ENCODE results near the gene TACC2.

The TACC2 gene

GRCh38 chr10:122273966-122274545 lies 285.1 kb downstream of the TACC2 start:
- H3K79me2 ChIP-seq (ENCODE audit: insufficient read depth, low read length), result no peaks in the 10 kb centered on the region
- H3K27ac ChIP-seq (ENCODE audit: low read length), result no peak overlapping the region
- no peaks in the 10 kb centered on the region for H3K36me3 ChIP-seq (ENCODE audit: insufficient read depth, low read length)
- ATAC-seq (ENCODE audit: insufficient read depth, low read depth) (no peak), DNase-seq (no peak)
- H3K27me3 ChIP-seq (ENCODE audit: insufficient read depth, low read length, poor library complexity), result no peaks in the 10 kb centered on the region
- no peak overlapping the region for H2AFZ ChIP-seq (ENCODE audit: low read depth, low read length)
- no peaks in the 10 kb centered on the region for H4K20me1 ChIP-seq (ENCODE audit: insufficient read depth, low read length)
- TF ChIP-seq, protein P1, sequence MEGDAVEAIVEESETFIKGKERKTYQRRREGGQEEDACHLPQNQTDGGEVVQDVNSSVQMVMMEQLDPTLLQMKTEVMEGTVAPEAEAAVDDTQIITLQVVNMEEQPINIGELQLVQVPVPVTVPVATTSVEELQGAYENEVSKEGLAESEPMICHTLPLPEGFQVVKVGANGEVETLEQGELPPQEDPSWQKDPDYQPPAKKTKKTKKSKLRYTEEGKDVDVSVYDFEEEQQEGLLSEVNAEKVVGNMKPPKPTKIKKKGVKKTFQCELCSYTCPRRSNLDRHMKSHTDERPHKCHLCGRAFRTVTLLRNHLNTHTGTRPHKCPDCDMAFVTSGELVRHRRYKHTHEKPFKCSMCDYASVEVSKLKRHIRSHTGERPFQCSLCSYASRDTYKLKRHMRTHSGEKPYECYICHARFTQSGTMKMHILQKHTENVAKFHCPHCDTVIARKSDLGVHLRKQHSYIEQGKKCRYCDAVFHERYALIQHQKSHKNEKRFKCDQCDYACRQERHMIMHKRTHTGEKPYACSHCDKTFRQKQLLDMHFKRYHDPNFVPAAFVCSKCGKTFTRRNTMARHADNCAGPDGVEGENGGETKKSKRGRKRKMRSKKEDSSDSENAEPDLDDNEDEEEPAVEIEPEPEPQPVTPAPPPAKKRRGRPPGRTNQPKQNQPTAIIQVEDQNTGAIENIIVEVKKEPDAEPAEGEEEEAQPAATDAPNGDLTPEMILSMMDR (IDR thresholded peaks at IDR 0.05; ENCODE audit: borderline replicate concordance, extremely low read depth, low read length, poor library complexity, severe bottlenecking), result no peak
- no peak for TF ChIP-seq EZH2 (IDR thresholded peaks at IDR 0.05; ENCODE audit: borderline replicate concordance, low read depth, low read length, severe bottlenecking)
- no peaks in the 10 kb centered on the region for H3K4me1 ChIP-seq (ENCODE audit: insufficient read depth, low read length)
- no peak overlapping the region for H3K4me2 ChIP-seq (ENCODE audit: insufficient read depth, low read length)
- H3K9me3 ChIP-seq (ENCODE audit: insufficient read depth, low read length, severe bottlenecking), result no peaks in the 10 kb centered on the region
- H3K4me3 ChIP-seq (ENCODE audit: low read depth in 1 of 2, low read length in 2 of 2), result no peak overlapping the region
- no peak overlapping the region for H3K9ac ChIP-seq (ENCODE audit: low read depth, low read length)

GRCh38 chr10:122276611-122277208 lies 287.7 kb downstream of the TACC2 start:
- H3K36me3 ChIP-seq (ENCODE audit: insufficient read depth, low read length), result no peaks in the 10 kb centered on the region
- H2AFZ ChIP-seq (ENCODE audit: low read depth, low read length), result no peak overlapping the region
- no peaks in the 10 kb centered on the region for H3K9me3 ChIP-seq (ENCODE audit: insufficient read depth, low read length, severe bottlenecking)
- DNase-seq, result no peak
- no peaks in the 10 kb centered on the region for H4K20me1 ChIP-seq (ENCODE audit: insufficient read depth, low read length)
- TF ChIP-seq, protein P1 (IDR thresholded peaks at IDR 0.05; ENCODE audit: borderline replicate concordance, extremely low read depth, low read length, poor library complexity, severe bottlenecking), result no peak
- TF ChIP-seq EZH2 (IDR thresholded peaks at IDR 0.05; ENCODE audit: borderline replicate concordance, low read depth, low read length, severe bottlenecking), result no peak
- ATAC-seq (ENCODE audit: insufficient read depth, low read depth), result no peak
- H3K27me3 ChIP-seq (ENCODE audit: insufficient read depth, low read length, poor library complexity), result no peaks in the 10 kb centered on the region
- H3K27ac ChIP-seq (ENCODE audit: low read length), result no peak overlapping the region
- H3K4me1 ChIP-seq (ENCODE audit: insufficient read depth, low read length), result no peaks in the 10 kb centered on the region
- no peak overlapping the region for H3K4me3 ChIP-seq (ENCODE audit: low read depth in 1 of 2, low read length in 2 of 2)
- H3K4me2 ChIP-seq (ENCODE audit: insufficient read depth, low read length), result no peak overlapping the region
- H3K79me2 ChIP-seq (ENCODE audit: insufficient read depth, low read length), result no peaks in the 10 kb centered on the region
- no peak overlapping the region for H3K9ac ChIP-seq (ENCODE audit: low read depth, low read length)

DNA sequence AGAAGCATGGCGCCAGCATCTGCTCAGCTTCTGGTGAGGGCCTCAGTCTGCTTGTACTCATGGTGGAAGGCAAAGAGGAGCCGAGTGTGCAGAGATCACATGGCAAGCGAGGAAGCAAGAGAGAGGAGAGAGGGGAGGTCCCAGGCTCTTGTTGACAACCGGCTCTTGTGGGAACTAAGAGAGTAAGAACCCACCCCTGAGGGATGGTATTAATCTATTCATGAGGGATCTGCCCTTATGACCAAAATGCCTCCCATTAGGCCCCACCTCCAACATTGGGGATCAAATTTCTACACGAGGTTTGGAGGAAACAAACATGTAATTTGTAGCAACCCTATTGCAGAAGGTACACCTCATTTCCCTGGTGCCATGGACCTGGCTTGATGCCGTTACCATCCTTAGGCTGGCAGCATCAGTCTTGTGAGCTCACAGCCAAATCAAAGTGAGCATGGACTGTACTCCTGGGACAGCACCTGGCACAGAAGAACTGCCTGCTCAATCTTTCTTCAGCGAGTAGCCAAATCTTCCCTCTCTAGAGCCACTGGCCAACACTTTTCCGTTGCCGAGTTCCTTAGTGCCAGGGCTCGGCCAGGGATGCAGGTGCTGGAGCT lies 288.7 kb downstream of the TACC2 start:
- Histone ChIP-seq H3K27ac (ENCODE audit: low read length) (no peak overlapping the region), H3K9me3 (ENCODE audit: insufficient read depth, low read length, severe bottlenecking) (no peaks in the 10 kb centered on the region), H3K4me2 (ENCODE audit: insufficient read depth, low read length) (no peak overlapping the region), H2AFZ (ENCODE audit: low read depth, low read length) (no peak overlapping the region), H3K79me2 (ENCODE audit: insufficient read depth, low read length) (no peaks in the 10 kb centered on the region), H3K27me3 (ENCODE audit: insufficient read depth, low read length, poor library complexity) (no peaks in the 10 kb centered on the region), H3K4me1 (ENCODE audit: insufficient read depth, low read length) (no peaks in the 10 kb centered on the region), H3K4me3 (ENCODE audit: low read depth in 1 of 2, low read length in 2 of 2) (no peak overlapping the region), H4K20me1 (ENCODE audit: insufficient read depth, low read length) (0 out of 2 replicates have a peak, but pooled peaks cover 2% of the 10 kb centered on the region), H3K36me3 (ENCODE audit: insufficient read depth, low read length) (no peaks in the 10 kb centered on the region), H3K9ac (ENCODE audit: low read depth, low read length) (no peak overlapping the region)
- DNase-seq (no peak), ATAC-seq (ENCODE audit: insufficient read depth, low read depth) (no peak)
- TF ChIP-seq, protein P1 (IDR thresholded peaks at IDR 0.05; ENCODE audit: borderline replicate concordance, extremely low read depth, low read length, poor library complexity, severe bottlenecking), result no peak
- TF ChIP-seq EZH2 (IDR thresholded peaks at IDR 0.05; ENCODE audit: borderline replicate concordance, low read depth, low read length, severe bottlenecking), result no peak

Data from DND-41 (cell line).